Dedifferentiated amniotic fluid mesenchymal stem cell (primary cell): Measurements from ENCODE around the gene FREM3.
"Not testable (repeated sequence)": the region's sequence is repeated elsewhere in the genome, so short reads cannot be mapped to it uniquely, and the experiment has no call there.

ENCODE experiments used
- DNase-seq: peaks from one replicate; pipeline ENCODE4 v3.0.0-alpha.2; 2016; ENCODE audit errors: extremely low spot score

Gene FREM3

DNA sequence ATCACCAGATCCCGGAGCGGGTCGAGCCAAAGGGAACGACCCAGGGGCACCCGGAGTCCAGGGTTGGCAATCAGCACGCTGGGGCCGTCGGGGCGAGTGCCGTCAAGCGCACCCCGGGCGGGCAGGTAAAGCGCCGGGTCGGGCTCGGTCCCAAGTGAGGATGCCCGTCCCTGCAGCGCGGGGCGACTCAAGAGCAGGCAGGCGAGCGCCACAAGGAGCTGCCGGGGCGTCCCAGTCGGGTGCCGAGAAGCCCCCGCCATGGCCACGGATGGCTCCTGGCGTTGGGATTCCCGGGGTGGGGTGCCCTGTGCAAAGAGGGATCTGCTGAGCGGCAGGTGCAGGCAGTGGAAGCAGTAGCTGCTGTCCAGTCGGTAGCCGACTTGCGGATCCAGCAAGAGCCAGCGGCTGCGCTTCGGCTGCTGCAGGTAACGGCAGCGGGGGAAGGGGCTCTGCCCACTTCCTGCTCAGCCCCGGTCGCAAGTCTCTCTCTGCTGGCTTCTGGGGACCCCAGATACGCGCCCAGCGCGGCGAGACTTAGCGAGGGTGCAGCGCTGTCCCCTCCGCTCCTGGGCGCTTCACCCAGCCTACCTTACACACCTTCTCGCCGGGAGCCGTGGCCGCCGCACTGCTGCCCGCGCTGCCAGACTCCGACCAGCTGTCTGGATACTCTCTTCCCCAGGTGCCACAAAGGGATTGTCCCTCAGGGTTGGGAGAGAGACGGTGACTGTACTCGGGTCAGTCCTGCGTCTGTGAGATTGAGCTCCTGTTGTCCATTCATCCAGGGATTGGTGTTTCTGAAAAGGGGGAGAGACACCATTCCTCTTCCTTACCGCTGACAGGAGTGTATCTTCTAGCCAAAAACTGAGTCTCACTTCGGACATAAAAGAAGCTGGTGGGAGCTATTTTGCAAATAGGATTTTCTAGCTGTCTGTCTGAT is at the start of gene FREM3:
Gene FREM3, minus strand, starts transcription at position 260 of the 937 bp plus-strand sequence. Its CDS starts 0 bp downstream, at position 260.
- no peak for DNase-seq

DNA sequence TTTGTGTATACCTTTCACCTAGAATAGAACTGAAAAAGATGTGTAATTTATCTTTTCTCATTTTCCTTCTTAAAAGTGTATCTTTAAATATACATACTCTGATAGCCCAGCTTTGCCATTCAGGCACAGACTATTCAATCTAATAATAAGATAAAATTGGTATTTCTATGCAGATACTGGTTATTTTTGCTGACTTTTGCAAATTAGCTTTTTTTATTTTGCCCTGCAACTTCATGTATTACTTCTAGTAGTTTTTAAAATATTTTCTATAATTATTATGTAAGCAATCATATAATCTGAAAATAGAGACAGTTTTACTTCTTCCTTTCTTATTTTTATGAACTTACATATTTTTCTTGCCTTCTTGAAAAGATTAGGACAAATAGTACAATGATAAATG is 45.4 kb upstream of the FREM3 start:
- DNase-seq = no peak

DNA sequence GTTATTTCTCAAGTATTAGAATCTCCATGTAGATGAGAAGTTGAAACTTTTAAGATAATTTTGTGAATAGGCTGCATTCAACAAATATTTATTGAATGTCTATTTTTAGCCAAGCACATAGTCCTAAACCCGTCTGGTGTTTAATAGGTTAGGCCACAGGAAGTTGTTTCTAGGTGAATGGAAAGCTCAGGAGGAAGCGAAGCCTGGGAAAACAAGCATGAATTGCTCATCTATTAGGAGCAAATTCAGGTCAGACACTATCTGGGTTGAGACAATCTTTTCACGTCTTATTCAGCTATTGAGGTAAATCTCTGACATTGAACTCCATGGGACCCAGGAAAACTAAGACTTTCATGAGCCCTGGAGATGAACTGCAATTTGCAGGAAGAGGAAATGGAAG is 43.1 kb upstream of the FREM3 start:
- DNase-seq = no peak

DNA sequence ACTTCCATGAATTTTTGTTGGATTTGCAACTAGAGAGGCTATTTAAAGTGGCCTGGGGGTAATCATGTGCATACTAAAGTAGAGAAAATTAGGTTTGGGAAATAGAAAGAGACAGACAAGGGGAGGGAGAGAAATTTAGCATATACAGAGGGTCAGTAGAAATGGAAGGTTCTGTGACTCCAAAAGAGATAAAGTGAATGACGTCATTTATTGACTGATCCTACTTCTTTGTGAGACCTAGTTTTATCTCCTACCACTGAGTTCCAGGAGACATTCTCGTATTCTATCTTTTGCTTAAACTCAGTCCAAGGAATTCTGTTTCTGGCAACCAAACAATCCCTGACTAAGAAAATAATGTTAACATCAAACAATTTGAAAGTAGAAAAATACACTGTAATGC is 42.4 kb upstream of the FREM3 start:
- no peak for DNase-seq

DNA sequence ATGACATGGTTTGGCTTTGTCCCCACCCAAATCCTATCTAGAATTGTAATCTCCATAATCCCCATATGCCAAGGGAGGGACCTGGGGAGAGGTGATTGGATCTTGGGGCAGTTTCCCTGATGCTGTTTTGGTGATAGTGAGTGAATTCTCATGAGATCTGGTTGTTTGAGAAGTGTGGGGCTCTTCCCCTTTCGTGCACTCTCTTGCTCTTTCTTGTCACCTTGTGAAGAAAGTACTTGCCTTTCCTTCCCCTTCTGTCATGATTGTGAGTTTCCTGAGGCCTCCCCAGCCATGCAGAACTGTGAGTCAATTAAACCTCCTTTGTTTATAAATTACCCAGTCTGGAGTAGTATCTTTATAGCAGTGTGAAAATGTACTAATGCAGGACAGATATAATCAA is 36.4 kb upstream of the FREM3 start:
- no peak for DNase-seq

DNA sequence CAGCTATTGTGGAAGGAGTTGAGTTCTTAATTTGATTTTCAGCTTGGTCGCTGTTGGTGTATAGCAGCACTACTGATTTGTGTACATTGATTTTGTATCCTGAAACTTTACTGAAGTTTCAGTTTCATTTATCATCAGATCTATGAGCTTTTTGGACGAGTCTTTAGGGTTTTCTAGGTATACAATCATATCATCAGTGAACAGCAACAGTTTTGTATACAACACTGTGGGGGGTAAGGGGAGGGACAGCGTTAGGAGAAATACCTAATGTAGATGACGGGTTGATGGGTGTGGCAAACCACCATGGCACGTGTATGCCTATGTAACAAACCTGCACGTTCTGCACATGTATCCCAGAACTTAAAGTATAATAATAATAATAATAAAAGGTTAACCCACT is 35.6 kb upstream of the FREM3 start:
- DNase-seq = not testable (repeated sequence)

DNA sequence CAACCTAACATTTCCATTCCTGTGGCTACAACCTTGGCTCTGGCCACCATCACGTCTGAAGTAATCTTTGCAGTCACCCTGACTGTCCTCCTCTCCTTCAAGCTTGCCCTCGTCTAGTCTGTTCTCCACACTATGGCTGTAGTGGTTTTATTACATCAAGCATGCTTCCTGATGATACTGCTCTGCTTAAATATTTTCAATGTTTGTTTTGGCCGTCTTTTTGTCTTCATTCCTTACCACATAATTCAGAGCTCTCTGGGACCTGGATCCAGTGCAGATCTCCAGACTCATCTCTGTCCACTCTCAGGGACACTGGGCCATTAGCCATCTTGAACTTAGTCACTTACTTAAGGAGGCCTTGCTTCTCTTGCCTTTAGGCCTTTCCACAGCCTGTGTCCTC is 27.7 kb upstream of the FREM3 start:
- DNase-seq = peak; percentile 62

DNA sequence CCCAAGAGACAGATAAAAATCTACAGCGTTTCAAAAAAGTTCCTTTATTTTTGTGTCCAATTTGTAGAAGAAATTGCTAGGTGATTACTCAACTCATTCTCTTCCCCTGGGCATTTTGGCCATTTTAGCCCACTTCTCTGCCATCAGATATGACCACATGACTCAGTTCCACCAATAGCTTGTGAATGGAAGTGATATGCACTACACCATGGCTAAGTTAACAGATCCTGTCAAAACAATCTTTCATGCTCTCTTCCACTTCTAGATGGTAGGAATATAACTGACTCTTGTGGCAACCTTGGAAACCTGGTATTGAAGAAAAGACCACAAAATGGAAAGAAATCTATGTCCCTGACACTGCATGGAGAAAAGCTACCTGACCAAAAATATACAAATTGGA is 26.2 kb upstream of the FREM3 start:
- no peak for DNase-seq

DNA sequence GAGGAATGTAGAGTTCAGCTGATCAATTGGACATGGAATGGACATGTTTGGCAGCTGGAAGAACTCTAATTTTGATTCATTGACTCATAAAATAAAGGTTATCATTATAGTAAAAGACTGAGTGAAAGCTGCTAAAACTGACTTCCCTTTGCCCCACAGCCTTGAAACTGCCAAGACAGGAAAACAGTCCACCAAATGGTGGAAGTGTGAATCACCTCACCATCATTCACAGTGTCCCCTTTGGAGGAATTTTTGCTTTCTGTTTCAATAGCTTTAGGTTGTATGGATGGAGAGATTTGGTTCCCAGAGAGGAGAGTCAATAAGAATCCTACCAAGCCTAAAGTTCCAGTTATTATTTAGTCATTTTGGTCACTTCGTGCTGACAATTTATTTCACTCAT is 20.8 kb upstream of the FREM3 start:
- no peak for DNase-seq

DNA sequence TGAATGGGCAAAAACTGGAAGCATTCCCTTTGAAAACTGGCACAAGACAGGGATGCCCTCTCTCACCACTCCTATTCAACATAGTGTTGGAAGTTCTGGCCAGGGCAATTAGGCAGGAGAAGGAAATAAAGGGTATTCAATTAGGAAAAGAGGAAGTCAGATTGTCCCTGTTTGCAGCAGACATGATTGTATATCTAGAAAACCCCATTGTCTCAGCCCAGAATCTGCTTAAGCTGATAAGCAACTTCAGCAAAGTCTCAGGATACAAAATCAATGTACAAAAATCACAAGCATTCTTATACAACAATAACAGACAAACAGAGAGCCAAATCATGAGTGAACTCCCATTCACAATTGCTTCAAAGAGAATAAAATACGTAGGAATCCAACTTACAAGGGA is 18.3 kb upstream of the FREM3 start:
- DNase-seq = not testable (repeated sequence)

DNA sequence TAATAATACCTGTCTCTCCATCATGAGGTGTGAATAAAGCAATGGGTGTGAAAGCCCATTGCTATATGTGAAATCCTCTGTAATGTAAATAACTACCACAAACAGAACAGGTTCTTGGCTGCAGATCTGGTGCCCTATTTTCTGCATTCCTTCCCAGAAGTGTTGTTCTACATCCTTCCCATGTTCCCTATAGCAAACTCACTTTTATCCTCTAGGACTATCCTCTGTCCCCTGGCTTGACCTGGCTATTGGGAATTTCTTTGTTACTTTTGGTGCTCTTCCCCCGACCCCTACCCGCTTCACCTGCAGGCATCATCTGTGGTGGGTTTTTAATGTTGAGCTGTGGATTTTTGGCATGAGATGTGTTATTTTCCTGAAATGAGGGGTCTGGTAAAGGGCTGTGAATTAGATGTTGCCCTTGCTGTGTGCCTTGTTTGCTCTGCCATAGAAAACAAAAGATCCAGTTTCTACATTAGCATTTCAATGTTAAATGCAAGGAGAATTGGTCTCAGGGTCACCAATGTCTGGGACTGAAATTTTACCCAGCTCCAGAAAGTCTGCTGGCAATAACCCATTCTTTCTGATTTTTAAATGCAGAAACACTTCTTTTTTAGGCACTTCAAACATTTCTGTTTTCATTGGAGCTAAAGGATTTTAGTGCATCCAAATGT is 13.6 kb upstream of the FREM3 start:
- DNase-seq = no peak

DNA sequence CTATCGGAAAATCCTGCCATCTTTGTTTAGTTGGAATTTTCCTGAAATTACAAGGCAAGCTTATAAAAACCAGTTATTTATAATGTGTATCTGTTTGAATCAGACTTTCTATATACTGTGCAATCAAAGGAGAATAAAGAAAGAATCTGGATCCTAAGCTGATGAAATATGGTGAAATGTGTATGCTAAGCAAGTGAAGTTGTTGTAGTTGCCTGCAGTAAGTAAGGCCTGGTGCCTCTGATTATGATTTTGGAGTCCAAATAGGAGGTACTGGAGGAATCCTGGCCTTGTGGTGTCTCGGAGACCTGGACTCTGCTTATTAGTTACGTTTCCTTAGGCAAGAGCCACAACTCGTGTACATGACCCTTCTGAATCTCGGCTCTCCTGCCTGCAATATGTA is 13.1 kb upstream of the FREM3 start:
- DNase-seq = no peak

DNA sequence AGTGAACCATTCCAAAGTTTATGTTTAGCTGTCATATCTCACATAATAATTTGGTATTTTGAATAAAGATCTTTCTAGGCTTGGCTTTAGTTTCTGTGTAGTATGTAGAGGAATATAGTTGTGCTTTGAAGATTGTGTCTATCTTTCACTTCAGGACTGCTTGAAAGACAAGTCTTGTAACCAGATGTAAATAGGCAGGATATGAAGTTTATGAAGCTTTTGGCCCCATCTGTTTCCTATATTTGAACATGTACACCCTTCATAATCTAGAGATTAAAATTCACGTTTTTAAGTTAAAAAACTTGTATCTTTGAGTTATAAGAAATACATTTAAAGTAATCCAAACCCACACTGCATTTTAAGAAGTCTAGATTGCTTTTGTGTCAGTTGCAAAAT is 11.7 kb upstream of the FREM3 start:
- DNase-seq = no peak

DNA sequence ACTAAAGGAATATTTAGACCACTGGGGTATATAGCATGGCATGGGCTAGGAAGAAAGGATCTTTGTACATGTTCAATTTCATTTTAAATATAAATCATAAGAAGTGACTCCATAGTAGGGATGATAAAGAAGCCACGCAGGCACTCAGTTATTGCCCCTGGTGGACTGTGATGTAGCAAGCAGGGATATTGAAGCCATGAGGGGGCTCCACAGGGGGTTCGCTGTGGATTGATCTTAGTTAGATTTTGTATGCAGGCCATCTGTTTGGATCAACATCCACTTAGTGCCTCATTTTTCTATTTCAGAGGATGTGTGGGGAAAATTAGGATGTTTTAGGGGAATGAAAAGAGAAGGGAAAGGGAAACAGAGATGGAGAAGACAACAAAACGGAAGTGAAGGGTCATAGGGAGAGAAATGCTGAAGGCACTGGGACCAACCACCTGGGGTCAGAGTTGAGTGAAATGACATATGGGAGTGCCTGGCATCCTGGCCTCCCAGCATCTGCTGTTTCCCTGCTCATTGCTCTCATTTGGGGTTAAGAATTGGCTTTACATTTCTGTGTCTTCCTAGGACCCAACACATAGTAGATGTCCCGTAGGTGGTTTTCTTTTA is 11.2 kb upstream of the FREM3 start:
- DNase-seq = no peak

DNA sequence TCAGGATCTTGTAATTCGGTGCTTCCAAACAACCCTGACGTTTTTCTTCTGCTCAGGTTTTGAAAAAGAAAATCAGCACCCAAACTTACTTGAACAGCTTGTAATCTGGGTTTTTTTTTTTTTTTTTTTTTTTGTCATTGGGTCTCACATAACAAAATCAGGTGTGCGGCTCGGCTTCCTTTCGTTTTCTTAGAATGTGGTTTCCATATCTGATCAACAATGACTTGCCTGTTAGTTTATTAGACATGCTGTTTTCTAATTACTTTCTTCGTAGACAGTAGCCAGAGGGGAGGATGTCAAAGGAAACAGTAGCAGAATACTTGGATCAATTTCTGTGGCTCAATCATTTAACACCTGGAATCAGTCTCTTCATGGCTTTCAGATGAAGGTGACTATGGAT is 890 bp upstream of the FREM3 start:
- no peak for DNase-seq

DNA sequence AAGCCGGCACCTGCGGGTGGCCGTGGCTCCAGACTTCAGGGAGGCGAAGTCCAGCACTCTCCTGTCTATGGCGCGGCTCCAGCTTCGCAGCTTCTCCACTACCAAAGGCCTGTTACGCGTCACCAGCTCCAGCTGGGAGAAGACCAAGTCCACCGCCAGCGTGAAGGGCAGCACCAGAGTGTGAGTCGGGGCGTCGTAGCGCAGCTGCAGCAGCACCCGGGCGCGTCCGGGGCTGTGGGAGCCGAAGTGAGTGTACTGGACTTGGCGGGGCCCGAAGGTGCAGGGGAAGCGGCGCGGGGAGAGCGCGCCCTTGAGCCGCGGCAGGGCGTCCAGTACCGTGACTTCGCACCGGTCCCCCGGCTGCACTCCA is 444 bp downstream of the FREM3 start:
- no peak for DNase-seq

DNA sequence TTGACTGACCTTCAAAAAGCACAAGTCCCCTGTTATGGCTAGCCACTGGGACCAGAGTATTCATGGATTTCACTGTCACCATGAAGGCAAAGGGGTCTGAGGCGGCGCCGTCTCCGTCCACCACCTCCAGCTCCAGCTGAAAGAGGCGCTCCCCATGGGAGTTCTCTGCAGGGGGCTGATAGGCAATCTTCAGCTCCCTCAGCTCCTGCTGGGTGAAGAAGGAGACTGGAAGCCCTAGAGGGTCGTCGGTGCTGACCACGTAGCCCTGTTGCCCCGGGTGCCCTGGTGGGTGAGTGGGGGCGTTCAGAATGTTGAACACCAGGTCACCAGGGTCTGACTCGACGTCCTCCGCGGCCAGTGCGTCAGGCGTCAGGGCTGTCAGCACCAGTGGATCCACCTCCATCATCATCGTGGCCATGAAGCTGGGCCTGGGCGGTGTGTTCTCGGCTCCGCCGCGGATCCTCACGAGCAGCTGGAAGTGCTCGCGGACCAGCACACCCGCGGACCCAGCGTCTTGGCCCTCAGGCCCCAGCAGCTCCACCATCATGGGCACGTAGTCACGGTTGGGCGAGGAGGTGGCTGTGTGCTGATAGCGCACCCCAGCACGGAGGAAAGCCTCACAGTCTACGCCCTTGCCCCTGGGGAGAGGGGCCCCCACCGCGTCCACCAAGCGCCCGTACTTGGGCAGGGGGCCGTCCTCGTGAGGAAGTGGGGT is 987 bp downstream of the FREM3 start:
- no peak for DNase-seq

DNA sequence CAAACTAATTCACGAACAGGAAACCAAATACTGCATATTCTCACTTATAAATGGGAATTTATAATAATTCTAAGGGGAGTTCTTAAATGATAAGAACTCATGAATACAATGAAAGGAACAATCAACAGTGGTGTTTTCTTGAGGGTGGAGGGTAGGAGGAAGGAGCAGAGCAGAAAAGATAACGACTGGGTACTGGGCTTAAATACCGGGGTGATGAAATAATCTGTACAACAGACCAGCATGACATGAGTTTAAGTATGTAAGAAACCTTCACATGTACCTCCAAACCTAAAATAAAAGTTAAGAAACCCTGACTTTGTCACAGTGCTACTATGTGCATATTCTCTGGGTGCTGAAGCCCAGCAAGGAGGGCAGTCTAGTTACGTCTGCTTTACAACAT is 6.6 kb downstream of the FREM3 start:
- no peak for DNase-seq

DNA sequence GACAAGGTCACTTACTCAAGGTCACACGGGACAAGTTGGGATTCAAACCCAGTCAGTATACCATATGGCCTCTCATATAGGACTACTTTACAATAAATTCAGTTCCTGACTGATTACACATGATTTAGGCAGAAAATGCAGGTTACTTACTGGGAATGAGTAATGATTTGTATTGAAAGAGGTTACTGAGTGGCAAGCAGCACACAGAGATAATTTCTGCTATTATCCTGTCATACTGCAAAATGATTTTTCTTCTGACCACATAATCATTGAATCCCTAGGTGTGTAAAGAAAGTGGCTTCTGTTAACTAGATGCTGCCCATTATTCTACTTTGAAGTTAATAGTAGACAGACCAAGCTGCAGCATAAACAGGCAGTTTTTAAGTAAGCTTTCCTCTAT is 8.2 kb downstream of the FREM3 start:
- no peak for DNase-seq

DNA sequence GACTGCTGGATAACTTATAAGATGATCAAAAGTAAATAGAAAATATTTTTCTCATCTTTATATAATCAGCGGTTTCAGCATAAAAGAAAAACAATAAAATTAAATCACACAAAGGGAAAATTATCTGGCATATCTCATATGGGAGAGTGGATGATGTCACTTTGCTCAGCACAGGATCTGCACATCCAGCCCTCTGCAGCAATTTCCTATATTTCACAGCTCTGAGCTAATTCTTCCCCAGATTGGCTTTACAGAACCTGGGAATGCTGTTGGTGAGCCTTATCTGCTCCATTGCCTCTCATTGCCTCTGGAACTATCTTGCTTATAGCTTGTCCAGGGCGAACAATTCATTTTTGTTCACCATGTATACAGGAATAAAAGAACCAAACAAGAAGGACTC is 21.0 kb downstream of the FREM3 start:
- no peak for DNase-seq

DNA sequence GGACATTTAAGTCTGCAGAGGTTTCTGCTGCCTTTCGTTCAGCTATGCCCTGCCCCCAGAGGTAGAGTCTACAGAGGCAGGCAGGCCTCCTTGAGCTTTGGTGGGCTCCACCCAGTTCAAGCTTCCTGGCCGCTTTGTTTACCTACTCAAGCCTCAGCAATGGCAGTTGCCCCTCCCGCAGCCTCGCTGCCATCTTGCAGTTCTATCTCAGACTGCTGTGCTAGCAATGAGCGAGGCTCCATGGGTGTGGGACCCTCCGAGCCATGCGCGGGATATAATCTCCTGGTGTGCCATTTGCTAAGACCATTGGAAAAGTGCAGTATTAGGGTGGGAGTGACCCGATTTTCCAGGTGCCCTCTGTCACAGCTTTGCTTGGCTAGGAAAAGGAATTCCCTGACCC is 26.8 kb downstream of the FREM3 start:
- not testable (repeated sequence) for DNase-seq

DNA sequence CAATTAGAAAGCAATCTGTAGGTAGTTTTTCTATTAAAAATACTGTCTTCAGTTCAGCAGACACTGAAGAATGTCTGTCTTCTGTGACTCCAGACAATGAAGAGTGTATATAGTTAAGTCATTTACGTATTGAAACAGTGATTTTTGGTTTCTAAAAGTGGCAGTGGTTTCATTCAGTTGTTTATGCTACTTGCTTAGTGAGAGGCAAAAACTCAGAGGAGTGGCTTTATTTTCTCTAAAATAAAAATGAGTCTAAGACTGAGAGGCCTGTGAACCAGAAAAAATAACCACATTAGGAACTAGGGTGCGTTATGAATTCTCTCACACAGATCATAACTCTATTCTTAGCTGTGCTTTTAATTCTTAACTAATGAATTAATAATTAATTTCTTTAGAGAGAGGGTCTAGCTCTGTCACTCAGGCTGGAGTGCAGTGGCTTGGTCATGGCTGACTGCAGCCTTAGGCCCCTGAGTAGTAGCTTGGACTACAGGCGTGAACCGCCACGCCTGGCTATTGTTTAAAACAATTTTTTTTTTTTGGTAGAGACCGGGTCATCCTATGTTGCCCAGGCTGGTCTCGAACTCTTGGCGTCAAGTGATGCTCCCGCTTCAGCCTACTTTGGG is 31.4 kb downstream of the FREM3 start:
- peak; percentile 5 for DNase-seq
